ENCODE results near the gene AP3S2.

DNA sequence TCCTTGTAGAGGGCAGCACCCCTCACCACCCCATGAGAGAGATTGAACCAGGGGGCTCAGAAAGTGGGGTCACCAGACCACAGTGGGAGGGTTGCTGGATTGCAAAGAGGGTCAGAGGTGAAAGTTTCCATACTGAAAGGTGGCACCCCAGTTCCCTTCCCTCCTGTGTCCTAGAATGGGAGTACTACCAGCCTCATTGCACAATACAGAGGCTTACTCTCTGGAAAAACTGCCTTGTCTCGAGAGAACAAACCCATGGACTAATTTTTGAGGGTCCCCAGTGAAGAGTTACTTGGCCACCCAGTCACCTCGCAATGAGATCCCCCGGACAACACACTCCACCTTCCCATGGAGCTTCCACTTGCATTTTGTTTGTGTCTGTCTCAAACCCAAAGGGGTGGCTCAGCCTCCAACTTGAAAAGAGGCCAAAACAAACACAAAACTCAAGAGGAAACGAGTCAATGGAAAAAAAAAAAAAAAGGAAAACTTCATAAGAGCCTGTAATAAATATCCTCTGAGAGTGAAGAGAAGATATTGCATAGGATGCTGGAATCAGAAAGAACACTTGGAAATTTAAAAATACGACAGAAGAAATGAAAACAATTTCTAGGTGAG is 99.1 kb downstream of the AP3S2 start:
- TF ChIP-seq, protein P1, sequence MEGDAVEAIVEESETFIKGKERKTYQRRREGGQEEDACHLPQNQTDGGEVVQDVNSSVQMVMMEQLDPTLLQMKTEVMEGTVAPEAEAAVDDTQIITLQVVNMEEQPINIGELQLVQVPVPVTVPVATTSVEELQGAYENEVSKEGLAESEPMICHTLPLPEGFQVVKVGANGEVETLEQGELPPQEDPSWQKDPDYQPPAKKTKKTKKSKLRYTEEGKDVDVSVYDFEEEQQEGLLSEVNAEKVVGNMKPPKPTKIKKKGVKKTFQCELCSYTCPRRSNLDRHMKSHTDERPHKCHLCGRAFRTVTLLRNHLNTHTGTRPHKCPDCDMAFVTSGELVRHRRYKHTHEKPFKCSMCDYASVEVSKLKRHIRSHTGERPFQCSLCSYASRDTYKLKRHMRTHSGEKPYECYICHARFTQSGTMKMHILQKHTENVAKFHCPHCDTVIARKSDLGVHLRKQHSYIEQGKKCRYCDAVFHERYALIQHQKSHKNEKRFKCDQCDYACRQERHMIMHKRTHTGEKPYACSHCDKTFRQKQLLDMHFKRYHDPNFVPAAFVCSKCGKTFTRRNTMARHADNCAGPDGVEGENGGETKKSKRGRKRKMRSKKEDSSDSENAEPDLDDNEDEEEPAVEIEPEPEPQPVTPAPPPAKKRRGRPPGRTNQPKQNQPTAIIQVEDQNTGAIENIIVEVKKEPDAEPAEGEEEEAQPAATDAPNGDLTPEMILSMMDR (conservative IDR thresholded peaks at IDR 0.05; ENCODE audit: low read length): no peak
- TF ChIP-seq EZH2phosphoT487 (IDR thresholded peaks at IDR 0.05; ENCODE audit: borderline replicate concordance): no peak

Data from Loucy (cell line).